BE2C (cell line): Measurements from ENCODE around the gene GIT2. TPM values are rescaled to one million over a fixed set of nuclear protein-coding genes. Genes with fewer than 3 reads are reported as not detected.

ENCODE experiments used
- DNase-seq: peaks from one replicate; pipeline ENCODE4 v3.0.0-alpha.2; 2020
- H3K27me3 ChIP-seq: fragments of 250-450 bp; sonication (Bioruptor Pico); 2 replicates; pipeline ENCODE4 v1.5.1; 2020; ENCODE audit warnings: mild to moderate bottlenecking
- H3K36me3 ChIP-seq: fragments of 250-450 bp; sonication (Bioruptor Pico); 2 replicates; pipeline ENCODE4 v1.5.1; 2020; ENCODE audit warnings: mild to moderate bottlenecking
- H3K4me1 ChIP-seq: fragments of 250-450 bp; sonication (Bioruptor Pico); 2 replicates; pipeline ENCODE4 v1.5.1; 2020
- H3K4me3 ChIP-seq: 2 replicates; pipeline ENCODE4 v1.5.1; 2011; ENCODE audit warnings: low read depth, low read length
- H3K9me3 ChIP-seq: fragments of 250-450 bp; sonication (Bioruptor Pico); 2 replicates; pipeline ENCODE4 v1.5.1; 2020
- CTCF ChIP-seq: IDR thresholded peaks from 2 replicates; pipeline ENCODE4 v1.5.1; 2012; ENCODE audit warnings: mild to moderate bottlenecking, low read depth, low read length
- polyA plus RNA-seq: library from polyadenylated mRNA; unstranded; fragments of >200 nt; gene quantifications from one replicate; pipeline ENCODE4 v1.2.1, GENCODE V29; 2012; ENCODE audit warnings: low read depth, missing spikeins; ENCODE audit not compliant: insufficient read length, insufficient read depth

Gene GIT2
- polyA plus RNA-seq = 19.4 TPM

- DNase-seq = peak; percentile 97
- Histone ChIP-seq H3K36me3 (no peaks in the 10 kb centered on the region), H3K9me3 (no peaks in the 10 kb centered on the region), H3K4me3 (peak within 1 kb of the TSS; percentile 93), H3K4me1 (no peaks in the 10 kb centered on the region), H3K27me3 (no peaks in the 10 kb centered on the region)
- TF ChIP-seq CTCF = no peak
These were observed at the start of gene GIT2 for GRCh38 chr12:109995686-109996482. Gene GIT2, minus strand, starts transcription at chr12:109996368. Its CDS starts 144 bp downstream, at chr12:109996224.

DNA sequence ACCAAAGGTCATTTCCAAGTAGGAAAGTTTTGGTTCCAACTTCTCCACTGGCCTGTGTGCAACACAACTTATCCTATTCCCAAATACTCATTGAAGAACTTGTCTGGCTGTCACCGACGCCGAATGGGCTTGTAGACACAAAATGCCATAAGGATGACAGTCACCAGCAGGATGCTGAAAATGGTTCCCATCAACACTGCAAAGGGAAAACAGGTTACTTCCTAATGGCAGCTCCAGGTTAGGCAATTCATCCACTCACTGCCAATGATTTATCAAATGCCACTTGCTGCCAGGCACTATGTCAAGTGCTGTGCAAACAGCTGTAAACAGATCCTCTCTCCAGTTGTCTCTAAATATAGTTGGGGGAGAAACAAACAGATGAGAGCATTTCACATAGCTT, 46.1 kb upstream of the GIT2 start:
- Histone ChIP-seq H3K4me1 (no peaks in the 10 kb centered on the region), H3K4me3 (no peak overlapping the region), H3K36me3 (peaks cover 13% of the 10 kb centered on the region), H3K27me3 (no peaks in the 10 kb centered on the region), H3K9me3 (no peaks in the 10 kb centered on the region)
- DNase-seq = no peak
- TF ChIP-seq CTCF = no peak

GRCh38 chr12:110039085-110039807, 43.1 kb upstream of the GIT2 start:
- no peak for TF ChIP-seq CTCF
- Histone ChIP-seq H3K4me3 (no peak overlapping the region), H3K27me3 (no peaks in the 10 kb centered on the region), H3K4me1 (no peaks in the 10 kb centered on the region), H3K36me3 (peaks cover 20% of the 10 kb centered on the region), H3K9me3 (no peaks in the 10 kb centered on the region)
- no peak for DNase-seq

DNA sequence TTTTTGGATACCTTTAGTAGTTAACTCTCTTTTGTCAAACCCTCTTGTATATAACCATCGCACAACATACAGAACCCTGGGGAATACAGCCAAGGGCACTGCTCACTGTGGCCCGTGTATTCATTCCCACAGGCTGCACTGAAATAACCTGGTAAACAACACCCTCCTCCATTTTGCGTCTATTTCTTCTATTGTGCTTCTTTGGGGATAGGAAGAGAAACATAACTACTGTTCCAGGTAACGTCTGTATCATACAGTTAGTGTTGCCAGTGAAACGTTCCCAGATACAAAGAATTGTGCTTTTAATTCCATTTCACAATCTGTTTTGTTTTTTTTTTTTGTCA, 42.5 kb upstream of the GIT2 start:
- H3K4me3 ChIP-seq = no peak overlapping the region
- no peaks in the 10 kb centered on the region for H3K27me3 ChIP-seq
- DNase-seq = no peak
- no peak for TF ChIP-seq CTCF
- peaks cover 18% of the 10 kb centered on the region for H3K36me3 ChIP-seq
- no peaks in the 10 kb centered on the region for H3K9me3 ChIP-seq
- H3K4me1 ChIP-seq = no peaks in the 10 kb centered on the region

DNA sequence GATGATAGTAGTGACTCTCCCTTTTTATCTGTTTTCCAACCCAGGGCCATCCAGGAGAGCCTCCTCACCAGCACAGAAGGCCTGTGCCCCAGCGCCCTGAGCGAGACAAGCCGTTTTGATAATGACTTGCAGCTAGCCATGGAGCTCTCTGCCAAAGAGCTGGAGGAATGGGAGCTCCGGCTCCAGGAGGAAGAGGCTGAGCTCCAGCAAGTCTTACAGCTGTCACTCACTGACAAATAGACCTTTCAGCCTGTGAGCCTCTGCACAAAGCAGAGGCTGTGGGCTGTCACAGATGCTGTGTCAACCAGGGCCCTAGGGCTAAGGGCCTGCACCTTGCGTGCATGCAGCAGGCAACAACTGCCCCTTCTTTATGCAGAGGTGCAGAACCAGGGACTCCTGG, 41.1 kb upstream of the GIT2 start:
- Histone ChIP-seq H3K4me1 (no peaks in the 10 kb centered on the region), H3K9me3 (no peaks in the 10 kb centered on the region), H3K4me3 (no peak overlapping the region), H3K27me3 (no peaks in the 10 kb centered on the region), H3K36me3 (peaks cover 17% of the 10 kb centered on the region)
- TF ChIP-seq CTCF = no peak
- DNase-seq = no peak

DNA sequence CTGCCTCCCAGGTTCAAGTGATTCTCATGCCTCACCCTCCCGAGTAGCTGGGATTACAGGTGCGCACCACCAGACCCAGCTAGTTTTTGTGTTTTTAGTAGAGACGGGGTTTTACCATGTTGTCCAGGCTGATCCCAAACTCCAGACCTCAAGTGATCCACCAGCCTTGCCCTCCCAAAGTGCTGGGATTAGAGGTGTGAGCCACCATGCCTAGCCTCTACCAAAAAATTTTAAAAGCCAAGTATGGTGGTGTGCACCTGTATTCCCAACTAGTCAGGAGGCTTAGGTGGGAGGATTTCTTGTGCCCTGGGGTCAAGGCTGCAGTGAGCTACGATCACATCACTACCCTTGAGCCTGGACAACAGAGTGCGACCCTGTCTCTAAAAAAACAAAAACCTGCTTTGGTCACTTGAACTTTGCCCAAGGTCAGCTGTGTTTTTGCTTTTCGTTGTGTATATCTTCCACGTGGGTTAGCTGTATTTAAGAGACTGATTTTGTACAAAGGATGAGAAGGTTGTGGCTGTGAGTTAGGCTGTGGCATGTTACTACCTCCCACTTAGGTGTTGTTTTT, 39.5 kb upstream of the GIT2 start:
- DNase-seq = no peak
- Histone ChIP-seq H3K36me3 (peaks cover 12% of the 10 kb centered on the region), H3K4me1 (no peaks in the 10 kb centered on the region)

More for the DNA sequence above, 39.5 kb upstream of the GIT2 start:
- no peak for TF ChIP-seq CTCF
- H3K9me3 ChIP-seq = no peaks in the 10 kb centered on the region
- no peaks in the 10 kb centered on the region for H3K27me3 ChIP-seq
- no peak overlapping the region for H3K4me3 ChIP-seq
